NCI-H1930 (cell line): Measurements from ENCODE around the gene BAG3.
"Not testable (repeated sequence)": the region's sequence is repeated elsewhere in the genome, so short reads cannot be mapped to it uniquely, and the experiment has no call there.

Experiments
- DNase-seq, 2 experiments: peaks; one replicate each; lab custom pipeline; 2025; lab: John Stamatoyannopoulos, UW

BAG3 gene

GRCh38 chr10:119640875-119641526 lies 10.2 kb upstream of the BAG3 start:
- DNase-seq, result no peak

GRCh38 chr10:119642556-119643111 lies 8.5 kb upstream of the BAG3 start:
- DNase-seq, result no peak

GRCh38 chr10:119643306-119644204 lies 7.6 kb upstream of the BAG3 start:
- no peak for DNase-seq

- DNase-seq, result no peak
Measured at GRCh38 chr10:119644205-119644814, 6.9 kb upstream of the BAG3 start.

- DNase-seq, result no peak
Measured at GRCh38 chr10:119644994-119645393, 6.2 kb upstream of the BAG3 start.

- DNase-seq, result no peak
Measured at GRCh38 chr10:119650062-119650461, 1.1 kb upstream of the BAG3 start.

- DNase-seq, result no peak
Measured at GRCh38 chr10:119651514-119652360, 557 bp downstream of the BAG3 start.

GRCh38 chr10:119652361-119652730 lies 1.2 kb downstream of the BAG3 start:
- no peak for DNase-seq

- no peak for DNase-seq
Measured at GRCh38 chr10:119653209-119653608, 2.0 kb downstream of the BAG3 start.

- no peak for DNase-seq
Measured at GRCh38 chr10:119653916-119654315, 2.7 kb downstream of the BAG3 start.

- no peak for DNase-seq
Measured at GRCh38 chr10:119654540-119654939, 3.4 kb downstream of the BAG3 start.

GRCh38 chr10:119655566-119656001 lies 4.4 kb downstream of the BAG3 start:
- DNase-seq, result no peak

- DNase-seq, result no peak
Measured at GRCh38 chr10:119656760-119657159, 5.6 kb downstream of the BAG3 start.

- DNase-seq, result no peak
Measured at GRCh38 chr10:119657725-119658124, 6.5 kb downstream of the BAG3 start.

GRCh38 chr10:119658274-119658673 lies 7.1 kb downstream of the BAG3 start:
- DNase-seq, result no peak

- DNase-seq, result no peak
Measured at GRCh38 chr10:119659951-119660350, 8.8 kb downstream of the BAG3 start.

GRCh38 chr10:119662076-119662605 lies 11.0 kb downstream of the BAG3 start:
- DNase-seq, result not testable (repeated sequence)

- DNase-seq, result no peak
Measured at GRCh38 chr10:119663866-119664698, 12.9 kb downstream of the BAG3 start.

- DNase-seq, result no peak
Measured at GRCh38 chr10:119665901-119666708, 14.9 kb downstream of the BAG3 start.

GRCh38 chr10:119666709-119667004 lies 15.5 kb downstream of the BAG3 start:
- DNase-seq, result no peak
